8988T (cell line): ENCODE data around the gene CEACAM20.
"Not testable (repeated sequence)": the region's sequence is repeated elsewhere in the genome, so short reads cannot be mapped to it uniquely, and the experiment has no call there.

Experiments used
- DNase-seq: peaks from one replicate; pipeline ENCODE4 v3.0.0; 2011

CEACAM20 gene

DNA sequence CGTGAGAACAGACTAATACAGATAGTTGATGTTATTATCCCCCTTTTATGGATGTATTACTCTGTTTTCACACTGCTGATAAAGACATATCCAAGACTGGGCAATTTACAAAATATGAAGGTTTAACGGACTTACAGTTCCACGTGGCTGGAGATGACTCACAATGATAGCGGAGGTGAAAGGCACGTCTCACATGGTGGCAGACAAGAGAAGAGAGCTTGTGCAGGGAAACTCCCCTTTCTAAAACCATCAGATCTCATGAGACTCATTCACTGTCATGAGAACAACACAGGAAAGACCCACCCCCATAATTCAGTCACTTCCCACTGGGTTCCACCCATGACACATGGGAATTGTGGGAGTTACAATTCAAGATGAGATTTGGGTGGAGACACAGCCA, 60.7 kb downstream of the CEACAM20 start:
- not testable (repeated sequence) for DNase-seq

DNA sequence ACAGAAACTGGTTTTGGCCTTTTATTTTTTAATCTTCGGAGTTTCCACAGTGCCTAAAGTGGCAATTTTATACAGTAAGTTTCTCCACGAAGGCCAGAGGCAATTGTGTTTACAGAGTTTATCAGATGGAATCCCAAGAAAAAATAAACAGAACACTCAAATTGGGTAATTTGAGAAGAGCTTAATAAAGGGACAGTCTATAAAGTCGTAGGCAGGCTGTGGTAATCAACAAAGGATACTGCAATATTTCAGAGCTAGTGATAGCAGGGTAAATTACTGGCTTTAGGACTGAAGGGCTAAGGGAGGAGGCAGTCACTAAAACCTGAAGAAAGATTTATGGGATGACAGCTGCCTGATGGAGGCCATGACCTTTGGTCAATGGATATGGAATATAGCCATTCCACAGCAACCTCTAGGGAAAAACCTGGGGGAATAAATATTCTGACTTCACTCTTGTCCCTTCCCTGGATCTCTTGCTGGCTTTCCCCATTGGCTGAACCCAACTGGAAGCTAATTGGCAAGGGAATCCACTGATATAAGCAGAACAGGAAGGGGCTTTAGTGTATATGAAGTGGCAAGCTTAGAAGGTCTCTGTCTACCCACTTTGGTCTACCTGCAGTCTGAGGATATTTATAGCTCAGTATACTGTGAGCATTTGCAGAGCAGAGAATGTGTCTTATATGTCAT, 66.7 kb downstream of the CEACAM20 start:
- DNase-seq, result not testable (repeated sequence)
